HepG2 (cell line): ENCODE data around the gene C4orf17. TPM values are rescaled to one million over a fixed set of nuclear protein-coding genes. Genes with fewer than 3 reads are reported as not detected.
A peak's percentile ranks its signal among the peaks of the same experiment; 100 is the strongest.

ENCODE experiments used
- EP300 ChIP-seq, 3 experiments: sonication (generic) in 1 of 3; formaldehyde crosslinking in 1 of 3; IDR thresholded peaks; 2 replicates each; pipeline versions ENCODE4 v1.5.1 to v1.6.1; 2011 to 2020; ENCODE audit warnings: low read depth in 2 of 3, low read length in 2 of 3, borderline replicate concordance in 1 of 3, improper control_type of control experiment in 1 of 3, mild to moderate bottlenecking in 1 of 3, missing genetic modification reagents in 1 of 3, moderate library complexity in 1 of 3
- HNF4G ChIP-seq, 2 experiments: sonication (generic) in 1 of 2; formaldehyde crosslinking in 1 of 2; IDR thresholded peaks; 2 replicates each; pipeline versions ENCODE4 v1.4.0 to v1.6.1; 2011 to 2020; ENCODE audit warnings: borderline replicate concordance in 2 of 2, low read depth in 2 of 2, mild to moderate bottlenecking in 2 of 2, low read length in 1 of 2, missing genetic modification reagents in 1 of 2, moderate library complexity in 1 of 2
- MIXL1 ChIP-seq: IDR thresholded peaks from 2 replicates; pipeline ENCODE4 v1.6.1; 2016
- NCOR1 ChIP-seq: fragments of 200-600 bp; sonication (generic); IDR thresholded peaks from 2 replicates; pipeline ENCODE4 v1.7.0; 2017; ENCODE audit warnings: antibody characterized with exemption, low read length, borderline replicate concordance
- NFKB2 ChIP-seq: sonication (generic); formaldehyde crosslinking; IDR thresholded peaks from 2 replicates; pipeline ENCODE4 v1.4.0; 2020; ENCODE audit warnings: missing genetic modification reagents, borderline replicate concordance
- POLR2AphosphoS2 ChIP-seq: IDR thresholded peaks from 2 replicates; pipeline ENCODE4 v1.6.1; 2011; ENCODE audit warnings: low read depth, low read length, improper control_type of control experiment
- RXRB ChIP-seq: IDR thresholded peaks from 2 replicates; pipeline ENCODE4 v1.6.1; 2016; ENCODE audit warnings: borderline replicate concordance, missing genetic modification reagents, missing compliant biosample characterization
- SOX13 ChIP-seq, 3 experiments: fragments of 450-650 bp in 1 of 3; sonication (generic) in 1 of 3; formaldehyde crosslinking in 1 of 3; IDR thresholded peaks in 2 of 3; conservative IDR thresholded peaks in 1 of 3; 2 replicates each; pipeline versions ENCODE4 v1.5.0 to v1.6.1; 2016 to 2020; ENCODE audit warnings: antibody characterized with exemption in 1 of 3, mild to moderate bottlenecking in 1 of 3, missing compliant biosample characterization in 1 of 3, missing genetic modification reagents in 1 of 3, moderate library complexity in 1 of 3
- TOE1 ChIP-seq: sonication (generic); formaldehyde crosslinking; IDR thresholded peaks from 2 replicates; pipeline ENCODE4 v1.4.0; 2020; ENCODE audit warnings: mild to moderate bottlenecking, missing genetic modification reagents
- TRIM24 ChIP-seq: sonication (generic); formaldehyde crosslinking; IDR thresholded peaks from 2 replicates; pipeline ENCODE4 v1.8.0; 2022; ENCODE audit warnings: mild to moderate bottlenecking, missing genetic modification reagents
- ZNF430 ChIP-seq: sonication (generic); formaldehyde crosslinking; IDR thresholded peaks from 2 replicates; pipeline ENCODE4 v1.9.0; 2021; ENCODE audit warnings: mild to moderate bottlenecking, missing genetic modification reagents
- ZNF619 ChIP-seq: sonication (generic); formaldehyde crosslinking; IDR thresholded peaks from 2 replicates; pipeline ENCODE4 v1.4.0; 2020; ENCODE audit warnings: mild to moderate bottlenecking, missing genetic modification reagents
- polyA plus RNA-seq, 8 experiments: library from polyadenylated mRNA; depleted of rRNA in 3 of 8; stranded (reverse) in 7 of 8; unstranded in 1 of 8; fragments of >200 nt; fragmentation: Illumina TruSeq in 4 of 8; extraction: Trizol in 4 of 8; gene quantifications; 2 replicates each; pipeline versions ENCODE4 v1.2.1 to v1.2.3, GENCODE V29; 2011 to 2016; ENCODE audit warnings: low read depth in 4 of 8, missing spikeins in 1 of 8, mixed read lengths in 1 of 8; ENCODE audit not compliant: insufficient read depth in 1 of 8
- total RNA-seq, 5 experiments: library from RNA; depleted of rRNA; stranded (reverse); fragments of >200 nt; fragmentation: Illumina TruSeq; extraction: Trizol; gene quantifications; 2 replicates each; pipeline ENCODE4 v1.2.3, GENCODE V29; 2016; ENCODE audit warnings: low read depth in 1 of 5
- TF ChIP-seq, protein P1 (sequence below): sonication (generic); formaldehyde crosslinking; conservative IDR thresholded peaks from 2 replicates; pipeline ENCODE4 v1.4.0; 2020; ENCODE audit warnings: mild to moderate bottlenecking, missing genetic modification reagents, moderate library complexity
- TF ChIP-seq, protein P2 (sequence below): sonication (generic); formaldehyde crosslinking; IDR thresholded peaks from 2 replicates; pipeline ENCODE4 v1.5.0; 2020; ENCODE audit warnings: mild to moderate bottlenecking, missing genetic modification reagents, borderline replicate concordance
- TF ChIP-seq, protein P3 (sequence below): sonication (generic); formaldehyde crosslinking; IDR thresholded peaks from 2 replicates; pipeline ENCODE4 v1.4.0; 2020; ENCODE audit warnings: missing genetic modification reagents, borderline replicate concordance
- TF ChIP-seq, protein P4 (sequence below), 2 experiments: sonication (generic) in 1 of 2; formaldehyde crosslinking in 1 of 2; IDR thresholded peaks; 2 replicates each; pipeline versions ENCODE4 v1.4.0 to v1.6.1; 2016 to 2020; ENCODE audit warnings: borderline replicate concordance in 1 of 2, low read depth in 1 of 2, mild to moderate bottlenecking in 1 of 2, missing genetic modification reagents in 1 of 2

The C4orf17 gene
- total and polyA plus RNA-seq, 2 of the 13 experiments (the other 11 are each of a cell fraction or from before 2014, with no cell fraction given) = not detected

DNA sequence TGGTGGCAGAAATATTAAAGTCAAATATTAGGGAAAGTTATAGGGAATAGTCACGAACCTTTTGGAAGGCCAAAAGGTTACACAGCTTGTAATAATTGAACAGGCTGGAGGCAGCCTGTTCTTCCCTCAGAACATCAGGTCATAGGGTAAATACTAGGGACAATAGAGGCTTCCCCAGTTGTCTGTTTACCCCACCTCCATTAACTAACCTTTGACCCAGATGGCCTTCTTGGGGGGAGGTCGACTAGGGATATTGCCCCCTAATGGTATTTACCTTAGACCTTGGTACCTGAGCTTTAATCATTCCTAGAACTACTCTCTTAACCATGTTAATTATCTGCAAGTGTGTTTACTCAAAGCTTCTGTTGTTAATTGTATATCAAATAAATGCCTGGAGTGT is 26.0 kb downstream of the C4orf17 start (continued):
- TF ChIP-seq, protein P1, sequence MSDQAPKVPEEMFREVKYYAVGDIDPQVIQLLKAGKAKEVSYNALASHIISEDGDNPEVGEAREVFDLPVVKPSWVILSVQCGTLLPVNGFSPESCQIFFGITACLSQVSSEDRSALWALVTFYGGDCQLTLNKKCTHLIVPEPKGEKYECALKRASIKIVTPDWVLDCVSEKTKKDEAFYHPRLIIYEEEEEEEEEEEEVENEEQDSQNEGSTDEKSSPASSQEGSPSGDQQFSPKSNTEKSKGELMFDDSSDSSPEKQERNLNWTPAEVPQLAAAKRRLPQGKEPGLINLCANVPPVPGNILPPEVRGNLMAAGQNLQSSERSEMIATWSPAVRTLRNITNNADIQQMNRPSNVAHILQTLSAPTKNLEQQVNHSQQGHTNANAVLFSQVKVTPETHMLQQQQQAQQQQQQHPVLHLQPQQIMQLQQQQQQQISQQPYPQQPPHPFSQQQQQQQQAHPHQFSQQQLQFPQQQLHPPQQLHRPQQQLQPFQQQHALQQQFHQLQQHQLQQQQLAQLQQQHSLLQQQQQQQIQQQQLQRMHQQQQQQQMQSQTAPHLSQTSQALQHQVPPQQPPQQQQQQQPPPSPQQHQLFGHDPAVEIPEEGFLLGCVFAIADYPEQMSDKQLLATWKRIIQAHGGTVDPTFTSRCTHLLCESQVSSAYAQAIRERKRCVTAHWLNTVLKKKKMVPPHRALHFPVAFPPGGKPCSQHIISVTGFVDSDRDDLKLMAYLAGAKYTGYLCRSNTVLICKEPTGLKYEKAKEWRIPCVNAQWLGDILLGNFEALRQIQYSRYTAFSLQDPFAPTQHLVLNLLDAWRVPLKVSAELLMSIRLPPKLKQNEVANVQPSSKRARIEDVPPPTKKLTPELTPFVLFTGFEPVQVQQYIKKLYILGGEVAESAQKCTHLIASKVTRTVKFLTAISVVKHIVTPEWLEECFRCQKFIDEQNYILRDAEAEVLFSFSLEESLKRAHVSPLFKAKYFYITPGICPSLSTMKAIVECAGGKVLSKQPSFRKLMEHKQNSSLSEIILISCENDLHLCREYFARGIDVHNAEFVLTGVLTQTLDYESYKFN (CRISPR knock-in tag) = peak; percentile 38; the same call in 1 of the 2 replicates
- no peak for TF ChIP-seq TOE1 (CRISPR knock-in tag)
- TF ChIP-seq NCOR1 = peak; percentile 24; the same call in 1 of the 2 replicates
- TF ChIP-seq NFKB2 = no peak
- peak; percentile 31; the same call in 1 of the 2 replicates for TF ChIP-seq RXRB (CRISPR knock-in tag)
- peak; percentile 35; the same call in 1 of the 2 replicates for TF ChIP-seq MIXL1 (CRISPR knock-in tag)
- TF ChIP-seq ZNF430 (CRISPR knock-in tag) = no peak
- TF ChIP-seq TRIM24 (CRISPR knock-in tag) = no peak
- TF ChIP-seq SOX13 (IDR thresholded peaks at IDR 0.05) = peak; percentile 67
- peak in 1 of 2 experiments; percentile 65; a peak in 2 of 4 replicates for TF ChIP-seq SOX13 (CRISPR knock-in tag; conservative IDR thresholded peaks at IDR 0.05 in 1 of 2, IDR thresholded peaks at IDR 0.05 in 1 of 2)
- peak; percentile 32; the same call in 1 of the 2 replicates for TF ChIP-seq HNF4G (IDR thresholded peaks at IDR 0.05; ENCODE audit: borderline replicate concordance, low read depth, low read length)
- no peak for TF ChIP-seq HNF4G (CRISPR knock-in tag; IDR thresholded peaks at IDR 0.05; ENCODE audit: borderline replicate concordance, low read depth)
- TF ChIP-seq, protein P2, sequence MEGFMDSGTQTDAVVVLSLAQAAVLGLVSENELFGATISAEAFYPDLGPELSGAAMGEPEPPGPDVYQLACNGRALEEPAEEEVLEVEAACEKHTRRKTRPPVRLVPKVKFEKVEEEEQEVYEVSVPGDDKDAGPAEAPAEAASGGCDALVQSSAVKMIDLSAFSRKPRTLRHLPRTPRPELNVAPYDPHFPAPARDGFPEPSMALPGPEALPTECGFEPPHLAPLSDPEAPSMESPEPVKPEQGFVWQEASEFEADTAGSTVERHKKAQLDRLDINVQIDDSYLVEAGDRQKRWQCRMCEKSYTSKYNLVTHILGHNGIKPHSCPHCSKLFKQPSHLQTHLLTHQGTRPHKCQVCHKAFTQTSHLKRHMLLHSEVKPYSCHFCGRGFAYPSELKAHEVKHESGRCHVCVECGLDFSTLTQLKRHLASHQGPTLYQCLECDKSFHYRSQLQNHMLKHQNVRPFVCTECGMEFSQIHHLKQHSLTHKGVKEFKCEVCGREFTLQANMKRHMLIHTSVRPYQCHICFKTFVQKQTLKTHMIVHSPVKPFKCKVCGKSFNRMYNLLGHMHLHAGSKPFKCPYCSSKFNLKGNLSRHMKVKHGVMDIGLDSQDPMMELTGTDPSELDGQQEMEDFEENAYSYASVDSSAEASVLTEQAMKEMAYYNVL (CRISPR knock-in tag) = no peak
- no peak for TF ChIP-seq ZNF619 (CRISPR knock-in tag)
- TF ChIP-seq, protein P3, sequence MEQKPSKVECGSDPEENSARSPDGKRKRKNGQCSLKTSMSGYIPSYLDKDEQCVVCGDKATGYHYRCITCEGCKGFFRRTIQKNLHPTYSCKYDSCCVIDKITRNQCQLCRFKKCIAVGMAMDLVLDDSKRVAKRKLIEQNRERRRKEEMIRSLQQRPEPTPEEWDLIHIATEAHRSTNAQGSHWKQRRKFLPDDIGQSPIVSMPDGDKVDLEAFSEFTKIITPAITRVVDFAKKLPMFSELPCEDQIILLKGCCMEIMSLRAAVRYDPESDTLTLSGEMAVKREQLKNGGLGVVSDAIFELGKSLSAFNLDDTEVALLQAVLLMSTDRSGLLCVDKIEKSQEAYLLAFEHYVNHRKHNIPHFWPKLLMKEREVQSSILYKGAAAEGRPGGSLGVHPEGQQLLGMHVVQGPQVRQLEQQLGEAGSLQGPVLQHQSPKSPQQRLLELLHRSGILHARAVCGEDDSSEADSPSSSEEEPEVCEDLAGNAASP = peak; percentile 38; the same call in 1 of the 2 replicates
- peak in 1 of 2 experiments; percentile 16; a peak in 1 of 4 replicates for TF ChIP-seq EP300 (IDR thresholded peaks at IDR 0.05; ENCODE audit: low read depth in 2 of 2, low read length in 2 of 2)
- no peak for TF ChIP-seq EP300 (CRISPR knock-in tag; IDR thresholded peaks at IDR 0.05; ENCODE audit: borderline replicate concordance)
- TF ChIP-seq POLR2AphosphoS2 = no peak
- TF ChIP-seq, protein P4, sequence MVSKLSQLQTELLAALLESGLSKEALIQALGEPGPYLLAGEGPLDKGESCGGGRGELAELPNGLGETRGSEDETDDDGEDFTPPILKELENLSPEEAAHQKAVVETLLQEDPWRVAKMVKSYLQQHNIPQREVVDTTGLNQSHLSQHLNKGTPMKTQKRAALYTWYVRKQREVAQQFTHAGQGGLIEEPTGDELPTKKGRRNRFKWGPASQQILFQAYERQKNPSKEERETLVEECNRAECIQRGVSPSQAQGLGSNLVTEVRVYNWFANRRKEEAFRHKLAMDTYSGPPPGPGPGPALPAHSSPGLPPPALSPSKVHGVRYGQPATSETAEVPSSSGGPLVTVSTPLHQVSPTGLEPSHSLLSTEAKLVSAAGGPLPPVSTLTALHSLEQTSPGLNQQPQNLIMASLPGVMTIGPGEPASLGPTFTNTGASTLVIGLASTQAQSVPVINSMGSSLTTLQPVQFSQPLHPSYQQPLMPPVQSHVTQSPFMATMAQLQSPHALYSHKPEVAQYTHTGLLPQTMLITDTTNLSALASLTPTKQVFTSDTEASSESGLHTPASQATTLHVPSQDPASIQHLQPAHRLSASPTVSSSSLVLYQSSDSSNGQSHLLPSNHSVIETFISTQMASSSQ (IDR thresholded peaks at IDR 0.05; ENCODE audit: low read depth) = no peak
- TF ChIP-seq, protein P4 (CRISPR knock-in tag; IDR thresholded peaks at IDR 0.05; ENCODE audit: borderline replicate concordance) = no peak
